GM10847 (cell line): ENCODE data around the gene ILKAP.

Experiments used
- POLR2A ChIP-seq: IDR thresholded peaks from 2 replicates; pipeline ENCODE4 v1.6.1; 2011; ENCODE audit not compliant: insufficient read length; ENCODE audit errors: extremely low read depth

ILKAP gene, protein sequence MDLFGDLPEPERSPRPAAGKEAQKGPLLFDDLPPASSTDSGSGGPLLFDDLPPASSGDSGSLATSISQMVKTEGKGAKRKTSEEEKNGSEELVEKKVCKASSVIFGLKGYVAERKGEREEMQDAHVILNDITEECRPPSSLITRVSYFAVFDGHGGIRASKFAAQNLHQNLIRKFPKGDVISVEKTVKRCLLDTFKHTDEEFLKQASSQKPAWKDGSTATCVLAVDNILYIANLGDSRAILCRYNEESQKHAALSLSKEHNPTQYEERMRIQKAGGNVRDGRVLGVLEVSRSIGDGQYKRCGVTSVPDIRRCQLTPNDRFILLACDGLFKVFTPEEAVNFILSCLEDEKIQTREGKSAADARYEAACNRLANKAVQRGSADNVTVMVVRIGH

DNA sequence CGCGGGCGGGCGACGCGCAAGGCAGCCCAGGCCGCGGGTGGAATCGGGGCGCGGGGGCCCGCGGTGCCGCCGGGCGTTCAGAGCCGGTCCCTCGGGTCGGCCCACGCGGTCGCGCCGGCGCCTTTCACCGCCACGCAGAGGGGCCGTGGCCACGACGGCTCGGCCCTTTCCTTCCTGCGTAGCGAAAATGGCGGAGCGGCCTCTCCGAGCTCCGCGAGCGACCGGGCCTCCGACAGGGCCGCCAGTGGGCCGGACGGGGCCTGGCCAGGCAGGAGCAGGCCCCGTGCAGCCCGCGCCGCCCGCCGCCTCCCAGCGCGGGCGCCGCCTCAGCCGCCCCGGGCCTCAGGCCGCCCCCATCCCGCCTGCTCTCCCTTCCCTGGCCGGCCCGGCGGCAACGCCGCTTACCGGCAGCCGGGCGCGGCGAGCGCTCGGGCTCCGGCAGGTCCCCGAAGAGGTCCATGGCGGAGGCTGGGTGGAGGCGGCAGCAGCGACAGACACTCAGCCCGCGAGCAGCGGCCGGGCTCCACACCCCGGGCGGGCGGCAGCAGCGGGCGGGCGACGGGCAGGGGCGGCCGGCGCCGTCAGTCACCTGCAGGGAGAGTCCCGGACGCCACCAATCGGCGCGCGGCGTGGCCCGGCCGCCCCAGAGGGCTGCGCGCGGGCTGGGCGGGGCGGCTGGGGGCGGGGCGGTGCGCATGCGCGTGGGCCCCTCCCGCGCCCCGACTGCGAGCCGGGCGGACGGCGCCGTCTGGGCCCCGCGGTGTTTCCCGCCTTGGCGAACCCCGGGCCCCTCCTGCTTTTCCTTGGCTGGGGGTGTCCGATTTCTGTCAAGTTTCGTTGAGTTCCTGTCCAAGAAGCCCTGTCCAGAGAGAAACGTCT is at the start of gene ILKAP:
Gene ILKAP, minus strand, starts transcription at position 602 of the 879 bp plus-strand sequence. Its CDS starts 142 bp downstream, at position 460.
- peak; percentile 79 for TF ChIP-seq POLR2A

DNA sequence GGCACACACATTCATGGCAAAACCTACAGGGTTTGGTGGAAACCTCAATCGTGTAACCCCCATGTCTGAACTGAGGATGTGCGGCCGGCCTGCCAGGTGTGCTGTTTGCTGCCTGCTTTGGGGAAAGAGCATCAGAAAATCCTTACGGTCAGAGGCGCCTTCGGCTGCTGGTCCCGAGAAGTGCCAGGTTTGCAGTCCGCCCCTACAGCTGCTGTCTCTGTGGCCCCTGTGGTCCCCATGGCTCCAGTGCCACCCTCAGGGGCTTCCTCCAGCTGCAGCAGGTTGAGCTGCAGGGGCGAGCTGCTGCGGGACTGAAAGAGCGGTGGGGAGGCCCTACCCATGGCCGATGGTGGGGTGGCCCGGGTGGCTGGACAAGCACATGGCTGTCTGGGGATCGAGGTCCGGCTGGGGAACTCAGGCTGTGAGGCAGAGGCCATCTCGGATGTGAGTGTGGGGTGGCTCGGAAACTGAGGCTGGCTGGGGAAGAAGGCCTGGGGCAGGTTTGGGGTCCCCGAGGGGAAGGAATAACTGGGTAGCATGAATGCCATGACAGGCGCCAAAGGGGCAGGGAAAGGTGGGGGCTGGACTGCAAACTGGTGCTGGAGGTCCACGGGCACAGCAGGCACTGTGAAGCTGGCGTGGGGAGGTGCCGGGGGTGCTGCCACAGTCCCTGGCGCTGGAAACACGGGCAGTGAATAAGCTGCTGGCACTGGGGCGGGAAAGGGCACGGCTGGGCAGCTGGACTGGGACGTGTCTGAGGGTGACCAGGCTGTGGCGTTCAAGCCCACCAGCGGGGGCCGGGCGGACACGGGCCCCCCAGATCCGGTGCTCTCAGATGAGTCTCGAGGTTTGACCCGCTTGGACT is 49.5 kb upstream of the ILKAP start:
- TF ChIP-seq POLR2A = no peak

DNA sequence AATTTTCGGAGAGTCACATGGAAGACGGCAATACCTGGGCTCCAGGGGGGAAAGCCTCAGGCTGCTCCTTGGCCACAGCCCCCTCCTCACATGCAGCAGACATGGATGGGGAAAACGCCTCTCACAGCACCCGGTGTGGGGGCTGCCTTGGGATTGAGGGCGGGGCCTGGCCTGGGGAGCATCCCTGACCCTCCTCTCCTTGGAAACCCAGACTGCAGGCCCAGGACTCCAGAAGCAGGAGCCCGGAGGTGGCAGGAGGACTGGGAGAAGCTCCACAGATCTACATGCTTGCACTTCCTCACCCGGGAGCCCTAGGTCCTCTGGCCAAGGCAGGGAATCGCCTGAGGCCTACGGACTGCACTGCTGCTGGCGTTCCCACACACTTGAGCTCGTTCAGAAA is 48.5 kb upstream of the ILKAP start:
- no peak for TF ChIP-seq POLR2A

DNA sequence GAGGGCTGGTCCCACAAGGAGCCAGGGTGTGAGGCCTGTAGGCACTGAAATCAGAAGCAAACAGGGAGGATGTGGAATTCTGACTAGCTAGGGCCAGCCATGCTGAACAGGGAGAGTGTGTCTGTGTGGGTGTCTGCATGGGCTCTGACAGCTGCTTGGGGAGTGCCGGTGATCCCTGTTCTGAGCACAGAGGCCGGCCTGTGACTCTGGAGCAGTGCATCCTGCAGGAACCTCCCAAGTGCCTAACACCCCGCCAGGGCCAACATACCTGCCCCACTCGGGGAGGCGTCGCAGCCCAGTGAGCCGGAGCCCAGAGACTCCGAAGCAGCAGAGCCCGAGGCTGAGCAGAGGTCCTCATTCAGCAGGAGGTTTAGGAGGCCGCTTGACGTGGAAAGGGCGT is 47.8 kb upstream of the ILKAP start:
- no peak for TF ChIP-seq POLR2A

DNA sequence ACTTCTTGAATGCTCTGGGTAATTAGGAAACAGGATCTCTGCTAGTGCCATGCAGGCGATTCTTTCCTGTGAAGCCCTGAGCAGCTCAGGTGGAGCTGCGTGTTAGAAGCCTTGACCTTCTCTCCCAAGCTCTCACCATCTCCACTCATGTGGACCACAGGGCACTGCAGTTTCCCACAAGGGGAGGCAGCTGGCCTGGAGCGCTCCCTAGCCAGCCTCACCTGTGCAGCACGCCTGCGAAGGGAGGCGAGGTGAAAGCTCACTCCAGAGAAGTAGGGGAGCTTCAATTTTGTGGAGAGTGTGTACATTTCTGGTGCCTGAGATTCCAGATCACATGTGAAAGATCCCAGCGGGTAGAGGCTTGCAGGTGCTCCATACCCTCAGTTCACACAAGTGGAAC is 47.4 kb upstream of the ILKAP start:
- TF ChIP-seq POLR2A = no peak

DNA sequence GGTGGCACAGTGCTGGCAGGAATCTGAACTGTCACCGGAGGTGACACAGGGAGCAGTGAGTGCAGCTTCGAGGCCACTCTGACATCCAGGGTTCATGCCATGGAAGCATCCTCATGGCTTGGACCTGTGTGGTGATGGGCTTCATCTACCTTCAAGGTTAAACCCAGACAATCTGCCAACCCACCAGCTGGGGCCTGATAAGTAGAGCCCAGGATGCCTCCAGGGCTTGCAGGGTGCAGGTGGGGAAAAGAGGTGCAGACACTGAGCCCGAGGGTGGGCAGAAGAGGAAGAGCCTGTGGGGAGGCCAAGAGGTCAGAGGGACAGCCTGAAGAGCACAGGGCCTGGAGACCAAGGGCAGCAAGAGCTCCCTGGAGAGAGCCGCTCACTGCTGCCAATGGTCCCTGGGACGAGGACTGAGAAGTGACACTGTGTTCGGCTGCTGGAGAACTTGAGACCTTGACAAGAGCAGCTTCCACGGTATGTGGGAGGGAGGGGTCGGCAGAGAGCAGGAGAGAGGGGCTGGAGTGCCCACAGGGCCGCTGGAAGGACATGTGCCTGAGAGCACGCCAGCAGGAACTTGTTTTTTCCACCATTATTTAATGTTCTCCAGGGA is 44.5 kb upstream of the ILKAP start:
- TF ChIP-seq POLR2A = no peak

DNA sequence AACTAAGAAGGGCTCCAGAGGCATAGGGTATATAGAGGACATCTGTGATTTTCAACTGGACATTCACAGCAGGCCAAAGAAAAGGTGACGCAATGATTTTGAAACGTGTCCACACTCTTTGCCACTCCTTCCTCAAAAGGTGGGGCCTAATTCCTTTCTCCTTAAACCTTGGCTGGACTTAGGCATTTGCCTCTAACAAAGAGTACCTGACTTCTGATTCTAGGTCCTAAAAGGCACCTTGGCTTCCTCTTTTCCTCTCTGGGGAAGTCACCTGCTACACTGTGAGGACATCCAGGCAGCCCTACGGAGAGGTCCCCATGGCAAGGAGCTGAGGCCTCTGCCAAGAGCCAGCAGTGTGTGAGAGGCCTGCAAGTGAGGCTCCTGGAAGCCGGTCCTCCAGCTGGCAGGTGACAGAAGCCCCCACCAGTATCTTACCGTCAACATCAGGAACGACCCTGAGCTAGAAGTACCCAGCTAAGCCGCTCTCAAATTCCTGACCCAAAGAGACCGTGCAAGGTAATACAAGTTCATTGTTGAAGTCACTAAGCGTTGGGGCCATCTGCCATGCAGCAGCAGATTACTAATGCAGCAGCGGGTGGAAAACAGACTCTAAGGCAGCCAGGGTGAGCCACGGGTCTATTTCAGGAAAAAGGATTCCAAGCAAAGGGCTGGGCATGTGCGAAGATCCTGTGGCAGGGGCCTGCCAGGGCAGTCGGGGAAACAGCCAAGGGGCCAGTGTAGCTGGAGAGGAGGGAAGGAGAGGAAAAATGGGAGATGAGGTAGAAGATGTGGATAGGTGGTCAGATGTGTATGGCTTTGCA is 43.7 kb upstream of the ILKAP start:
- no peak for TF ChIP-seq POLR2A

DNA sequence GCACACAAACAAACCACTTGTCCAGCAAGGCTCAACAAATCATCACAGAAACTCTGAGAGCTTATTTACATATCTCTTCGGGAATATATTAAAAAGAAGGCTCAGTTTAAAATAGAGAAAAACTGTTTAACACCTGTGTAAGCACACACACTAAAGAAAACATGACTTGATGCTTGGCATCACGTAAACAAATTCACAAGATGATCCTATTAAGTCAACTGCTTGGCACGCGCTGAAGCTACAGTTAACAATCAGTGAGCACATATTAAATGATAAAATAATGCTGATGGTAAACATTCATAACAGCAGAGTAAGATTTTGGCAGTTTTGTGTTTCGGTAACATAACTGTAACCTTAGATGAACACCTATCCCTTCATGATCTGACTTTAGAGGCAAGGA is 40.7 kb upstream of the ILKAP start:
- no peak for TF ChIP-seq POLR2A

DNA sequence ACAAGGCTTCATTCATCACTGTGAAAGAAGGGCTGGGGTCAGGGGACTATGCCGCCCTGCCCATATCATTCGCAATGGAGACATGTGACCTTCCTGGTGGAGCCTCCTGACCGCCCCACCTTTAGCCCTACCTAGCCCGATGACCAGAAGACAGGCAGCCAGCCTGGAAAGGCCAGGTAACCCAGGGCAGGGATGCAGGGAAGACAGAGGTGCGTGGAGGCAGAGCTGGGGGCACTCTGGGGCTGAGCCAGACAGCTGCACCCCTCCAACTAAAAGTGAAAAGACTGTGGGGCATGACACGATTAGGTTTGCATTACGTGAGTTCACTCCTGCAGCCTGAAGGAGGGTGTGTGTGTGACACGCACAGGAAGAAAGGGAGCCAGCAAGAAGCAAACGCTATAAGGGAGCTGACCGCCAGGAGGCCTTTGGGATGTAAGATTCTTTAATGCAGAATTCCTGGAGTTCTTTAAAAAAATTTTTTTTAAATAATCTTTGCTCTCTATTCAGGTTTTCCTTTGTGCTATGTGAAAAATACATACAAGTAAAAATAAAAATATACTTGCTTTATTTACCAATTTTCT is 40.1 kb upstream of the ILKAP start:
- no peak for TF ChIP-seq POLR2A

DNA sequence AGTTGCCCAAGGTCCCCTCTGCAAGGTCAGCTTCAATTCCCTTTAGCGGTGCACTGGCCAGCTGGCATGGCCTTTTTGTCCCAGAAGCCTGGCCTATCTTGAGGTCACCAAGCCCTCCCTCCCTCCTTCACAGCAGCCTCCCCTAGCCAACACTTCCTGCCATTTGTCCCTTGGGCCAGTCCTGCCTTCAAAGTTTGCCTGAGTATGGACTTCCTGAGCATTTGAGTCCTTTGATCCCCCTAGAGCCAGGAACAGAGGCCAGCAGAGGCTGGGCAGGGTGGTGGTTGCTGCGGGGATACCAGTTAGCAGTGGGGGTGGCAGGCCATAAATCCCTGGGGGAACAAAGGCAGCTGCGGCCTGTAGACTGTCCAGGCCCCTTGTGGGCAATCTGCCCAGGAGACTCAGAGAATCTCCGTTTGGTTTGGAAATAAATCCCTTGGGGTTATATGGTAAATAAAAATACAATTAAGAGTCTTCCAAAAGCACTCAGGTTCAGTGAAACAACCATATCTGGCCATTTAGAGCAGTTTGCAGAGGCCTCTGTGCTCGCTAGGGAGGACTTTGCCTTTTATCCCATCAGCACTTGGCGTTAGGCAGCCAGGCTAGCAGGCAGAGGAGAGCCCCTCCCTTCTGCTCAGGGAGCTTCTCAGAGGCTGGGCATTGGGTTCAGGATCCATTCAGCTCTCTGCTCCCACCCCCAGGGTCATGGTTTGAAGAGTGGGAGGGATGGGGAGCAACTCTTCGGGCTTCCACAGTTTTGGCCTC is 39.4 kb upstream of the ILKAP start:
- no peak for TF ChIP-seq POLR2A

DNA sequence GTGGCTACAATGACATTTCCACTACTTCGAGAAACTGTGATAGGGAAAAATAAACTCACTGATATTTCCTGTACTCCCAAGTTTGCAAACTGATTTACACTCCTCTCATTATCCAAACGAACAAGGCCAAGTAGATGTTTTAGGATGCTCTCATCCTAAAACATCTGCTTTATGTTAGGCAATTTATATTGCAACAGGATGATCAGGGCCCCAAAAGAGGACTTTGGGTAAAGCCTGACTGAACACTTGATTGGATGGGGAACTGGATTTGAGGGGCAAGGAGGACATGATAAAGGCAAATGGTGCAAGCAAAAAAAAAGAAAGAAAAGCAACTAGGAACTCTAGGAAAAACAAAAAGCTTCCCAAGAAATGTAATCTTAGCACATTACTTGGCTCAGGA is 38.5 kb upstream of the ILKAP start:
- no peak for TF ChIP-seq POLR2A

DNA sequence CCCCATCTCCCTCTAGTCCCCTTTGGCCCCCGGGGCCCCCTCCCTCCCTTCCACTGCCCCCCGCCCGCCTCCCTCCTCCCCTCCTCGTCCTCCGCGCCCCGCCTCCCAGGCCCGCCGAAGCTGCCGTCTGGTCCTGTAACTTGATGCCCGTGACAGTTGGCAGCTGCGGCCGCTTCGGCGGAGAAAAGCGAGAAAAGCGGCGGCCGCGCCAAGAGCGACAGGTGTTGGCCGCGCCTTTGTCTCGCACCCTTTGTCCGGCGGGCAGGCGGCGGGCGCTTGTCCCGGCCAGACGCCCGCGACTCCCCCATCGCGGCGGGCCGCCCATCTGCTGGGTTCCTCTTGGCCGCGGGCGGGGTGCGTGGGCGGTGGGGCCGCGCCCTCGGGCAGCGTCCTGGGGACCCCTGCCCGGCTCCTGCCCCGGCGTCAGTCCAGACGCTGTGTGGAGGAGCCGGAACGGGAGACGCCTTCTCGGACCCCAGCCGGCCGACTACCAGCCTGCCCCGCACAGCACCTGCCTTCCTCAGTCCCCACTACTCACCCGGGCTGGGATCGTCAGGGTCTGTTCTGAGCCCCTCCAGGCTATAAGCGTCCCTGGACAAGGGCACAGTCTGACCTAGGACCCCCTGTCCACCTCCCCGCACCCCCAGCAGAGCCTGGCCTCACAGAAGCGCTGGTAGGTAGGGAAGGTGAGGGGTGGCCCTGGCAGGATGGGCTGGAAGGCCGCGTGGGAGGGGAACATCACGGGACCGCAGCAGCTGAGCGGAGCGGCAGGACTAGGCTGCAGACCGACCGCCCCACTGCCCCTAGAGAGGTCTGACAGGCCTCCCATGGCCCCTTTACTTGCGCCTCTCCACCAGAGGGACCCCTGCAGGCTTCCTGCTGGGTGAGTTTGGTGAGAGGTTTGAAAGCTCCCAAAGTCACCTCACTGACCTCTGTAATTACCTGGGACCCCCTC is 37.5 kb upstream of the ILKAP start:
- no peak for TF ChIP-seq POLR2A
